GM19397 (cell line): ENCODE measurements around the gene MARK1.
A peak's percentile ranks its signal among the peaks of the same experiment; 100 is the strongest.

Source experiments
- ATAC-seq: cut with Tn5 transposase; IDR thresholded peaks from one replicate; pipeline ENCODE4 v1.9.1; 2021; ENCODE audit warnings: mild to moderate bottlenecking, moderate library complexity; ENCODE audit not compliant: unreplicated experiment

Gene MARK1

DNA sequence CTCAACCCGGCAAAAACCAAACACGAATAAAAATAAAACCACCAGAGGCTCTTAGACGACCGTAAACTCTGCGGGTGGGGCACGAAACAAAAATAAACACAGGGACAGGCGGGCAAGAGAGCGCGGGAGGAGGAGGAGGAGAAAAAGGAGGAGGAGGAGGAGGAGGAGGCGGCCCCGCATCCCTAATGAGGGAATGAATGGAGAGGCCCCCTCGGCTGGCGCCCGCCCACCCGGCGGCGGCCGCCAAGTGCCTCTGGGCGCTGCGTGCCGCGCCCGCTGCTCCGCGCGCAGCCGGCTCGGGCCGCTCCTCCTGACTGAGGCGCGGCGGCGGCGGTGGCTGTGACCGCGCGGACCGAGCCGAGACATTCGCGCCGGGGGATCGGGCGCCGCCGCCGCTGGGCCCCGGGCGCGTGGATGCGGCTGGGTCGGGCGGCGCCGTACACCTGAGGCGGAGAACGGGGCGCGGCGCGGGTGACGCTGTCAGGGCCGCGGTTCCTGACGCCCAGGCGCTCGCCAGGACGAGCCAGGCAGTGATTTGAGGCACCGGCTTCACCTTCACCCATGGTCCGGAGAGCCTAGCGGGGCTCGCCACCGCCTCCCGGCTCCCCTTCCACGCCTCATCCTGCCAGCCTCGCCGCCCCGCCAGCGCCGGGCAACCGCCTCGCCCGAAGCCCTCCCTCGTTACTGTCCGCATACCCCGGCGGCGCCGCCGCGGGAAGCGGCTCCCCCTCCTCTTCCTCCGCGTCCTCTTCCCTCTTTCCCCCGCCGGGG, at the start of gene MARK1:
Gene MARK1 (plus strand): TSS at position 229 of the 771 bp plus-strand sequence. CDS start 687 bp downstream, outside the sequence.
- ATAC-seq, result peak; percentile 68

DNA sequence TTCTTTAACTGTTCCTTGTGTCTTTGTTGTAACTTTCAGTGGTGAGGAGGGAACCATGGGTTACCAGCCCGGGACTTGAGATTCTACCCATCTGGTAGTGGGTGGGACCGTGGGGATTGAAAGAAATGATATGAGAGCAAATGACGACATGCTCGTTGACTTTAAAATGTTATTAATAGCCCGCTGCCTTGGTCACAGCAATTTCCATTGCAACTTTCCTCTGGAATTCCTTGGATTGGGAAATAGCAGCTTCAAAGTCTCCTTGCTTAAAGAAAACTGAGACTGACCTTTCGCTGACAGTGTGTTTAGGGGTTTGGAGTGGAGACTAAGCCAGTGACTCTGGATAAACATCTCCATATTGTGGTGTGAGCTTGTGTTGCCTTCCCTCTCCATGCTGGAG, 44.2 kb upstream of the MARK1 start:
- no peak for ATAC-seq

DNA sequence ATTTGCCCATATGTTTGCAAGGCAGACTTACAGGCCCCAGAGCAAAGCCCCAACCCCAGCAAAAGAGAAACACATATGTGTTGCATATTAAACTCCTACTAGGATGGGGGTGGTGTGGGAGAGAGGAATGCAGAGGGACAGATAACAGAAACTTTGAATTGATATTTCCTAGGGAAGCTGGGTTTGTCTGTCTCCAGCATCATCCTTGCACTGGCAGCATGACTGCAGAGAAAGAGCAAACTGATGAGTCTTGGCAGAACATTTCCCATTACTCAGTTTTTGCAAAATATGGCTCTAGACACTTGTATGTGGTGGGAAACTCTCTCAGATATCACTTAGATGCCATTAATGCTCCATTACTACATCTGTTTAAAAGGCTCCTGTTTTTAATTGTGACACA, 43.8 kb upstream of the MARK1 start:
- ATAC-seq, result no peak

DNA sequence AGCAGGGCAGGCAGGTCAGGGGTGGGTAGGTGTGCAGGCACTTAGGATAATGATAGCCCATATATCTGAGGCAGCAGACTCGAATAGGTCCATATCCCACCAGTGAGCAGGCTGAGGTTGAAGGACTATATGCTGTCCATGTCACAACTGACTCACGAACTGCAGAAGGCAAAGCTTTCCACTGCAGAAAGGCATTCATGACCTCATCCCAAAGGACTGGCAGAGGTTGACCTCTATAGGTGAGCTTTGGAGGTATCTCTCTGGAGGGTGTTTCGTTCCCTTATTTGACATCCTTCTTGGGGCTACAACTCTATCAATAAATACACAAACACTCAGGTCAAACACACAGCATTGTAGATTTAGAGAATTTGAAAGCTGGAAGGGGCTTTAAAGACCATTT, 42.8 kb upstream of the MARK1 start:
- ATAC-seq, result no peak

DNA sequence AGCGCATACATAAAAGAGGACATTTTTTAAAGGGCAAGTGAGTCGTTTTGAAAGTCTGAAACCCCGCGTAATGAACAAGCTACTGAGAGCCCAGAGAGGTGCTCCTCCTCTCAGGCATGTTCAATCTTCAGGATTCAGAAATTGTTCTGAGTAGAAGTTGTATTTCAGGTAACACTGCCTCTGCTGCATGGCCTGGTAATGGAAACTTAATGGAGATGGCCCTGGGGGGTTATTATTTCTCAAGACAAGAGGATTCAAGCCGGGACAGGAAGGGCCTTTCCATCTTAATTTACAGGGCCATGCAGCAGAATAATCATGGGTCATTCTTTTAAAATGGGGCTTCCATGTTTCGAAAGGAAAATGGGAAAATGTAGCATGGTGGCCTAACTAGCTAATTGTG, 42.1 kb upstream of the MARK1 start:
- ATAC-seq, result no peak

DNA sequence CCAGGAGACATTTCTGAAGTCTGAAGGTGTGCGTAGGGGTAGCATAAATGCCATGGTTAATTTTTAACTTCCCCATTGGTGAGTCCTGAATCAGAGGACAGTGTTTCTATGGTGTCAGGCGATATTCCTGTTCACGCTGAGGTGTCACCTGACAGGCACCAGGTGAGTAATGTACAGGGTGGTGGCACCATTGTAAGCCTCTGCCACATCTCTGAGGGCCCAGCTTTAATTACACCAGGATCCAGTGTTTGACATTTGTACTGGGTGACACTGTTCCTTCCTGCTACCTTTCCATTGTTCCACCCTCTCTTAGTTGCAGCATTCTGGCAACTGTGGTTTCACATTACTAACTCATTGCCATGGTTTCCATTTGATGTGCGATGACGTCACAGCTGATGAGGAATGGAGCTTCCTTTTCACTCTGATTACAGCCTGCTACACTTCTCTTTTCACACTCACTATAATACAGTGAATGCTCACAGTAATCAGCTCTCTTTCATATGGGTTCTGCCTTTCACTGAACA, 40.6 kb upstream of the MARK1 start:
- ATAC-seq, result no peak

DNA sequence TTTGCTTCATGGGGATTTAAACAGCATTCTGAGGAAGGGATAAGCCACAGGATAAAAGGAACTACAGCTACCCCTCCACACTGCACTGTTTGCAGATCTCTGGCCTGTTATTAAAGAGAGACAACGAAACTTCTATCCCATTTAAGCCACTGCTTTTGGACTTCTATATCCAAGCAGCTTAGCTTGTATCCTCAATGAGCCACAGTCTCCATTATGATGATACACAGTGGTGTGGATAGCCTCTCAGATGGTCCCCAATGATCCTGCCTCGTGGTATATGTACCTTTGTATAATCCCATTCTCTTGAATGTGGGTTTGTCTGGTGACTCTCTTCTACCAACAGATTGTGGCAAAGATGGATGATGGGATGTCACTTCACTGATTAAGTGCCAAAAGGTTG, 36.0 kb upstream of the MARK1 start:
- no peak for ATAC-seq

DNA sequence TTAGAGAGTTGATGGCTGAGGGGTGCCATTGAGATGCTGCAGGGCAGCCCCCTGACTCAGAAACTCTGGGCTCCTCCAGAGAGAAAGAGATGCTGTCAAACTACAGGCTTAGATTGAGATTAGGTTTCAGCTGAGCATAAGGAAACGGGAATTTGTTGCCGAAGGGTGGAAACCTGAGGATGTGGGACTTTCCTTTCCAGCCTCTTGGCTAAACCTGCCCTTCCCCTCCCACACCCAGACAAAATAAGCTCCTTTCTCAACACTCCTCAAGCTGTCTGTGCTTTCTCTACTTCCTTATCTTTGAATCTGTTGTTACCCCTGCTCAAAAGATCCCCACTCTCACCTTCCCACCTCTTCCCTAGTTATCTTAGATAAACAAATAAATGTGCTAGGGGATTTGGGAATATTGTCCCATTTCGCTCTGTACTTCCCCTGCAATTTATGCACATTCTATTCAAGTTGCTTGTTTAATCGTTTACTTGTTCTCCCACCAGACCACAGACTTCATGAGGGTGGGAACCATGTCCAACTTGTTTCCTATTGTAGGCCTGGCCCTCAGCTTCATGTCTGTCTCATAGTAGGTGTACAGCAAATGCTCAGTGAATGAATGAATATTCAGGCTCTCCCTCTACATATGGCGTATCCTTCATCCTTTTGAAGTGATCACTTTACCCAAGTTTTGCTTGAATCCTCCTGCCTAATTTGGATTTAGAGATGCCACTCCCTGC, 30.6 kb upstream of the MARK1 start:
- ATAC-seq, result no peak

DNA sequence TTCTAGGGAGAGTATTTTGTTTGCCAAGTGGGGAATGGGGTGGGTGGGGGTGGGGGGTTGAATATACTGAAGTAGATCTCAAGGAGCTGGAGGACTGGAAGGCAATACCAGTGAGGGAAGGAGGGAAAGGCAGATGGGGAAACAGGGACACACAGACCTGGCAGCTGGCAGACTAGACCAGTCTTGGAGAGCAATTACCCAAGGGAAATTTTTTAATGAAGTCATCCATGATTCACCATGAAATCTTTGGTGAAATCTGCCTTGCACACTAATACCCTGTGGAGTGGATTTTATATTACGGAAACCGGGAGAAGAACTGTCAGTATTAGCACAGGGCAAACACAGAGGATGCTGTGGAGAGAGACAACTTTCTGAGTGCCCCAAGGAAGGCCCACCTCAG, 29.7 kb upstream of the MARK1 start:
- no peak for ATAC-seq

DNA sequence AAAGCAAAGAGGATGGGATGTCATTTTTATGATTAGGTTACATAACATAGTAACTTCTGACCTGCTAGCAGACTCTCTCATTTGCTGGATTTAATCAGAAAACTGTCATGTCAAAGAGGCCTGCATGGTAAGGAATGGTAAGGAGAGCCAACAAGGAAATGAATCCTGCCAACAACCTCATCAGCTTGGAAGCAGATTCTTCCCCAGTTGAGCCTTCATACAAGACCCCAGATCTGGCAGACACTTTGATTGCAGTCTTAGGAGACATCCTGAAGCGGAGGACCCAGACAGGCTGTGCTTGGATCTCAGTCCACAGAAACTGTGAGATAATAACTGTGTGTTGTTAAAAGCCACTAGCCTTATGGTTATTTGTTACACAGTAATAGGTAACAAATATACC, 27.6 kb upstream of the MARK1 start:
- no peak for ATAC-seq

DNA sequence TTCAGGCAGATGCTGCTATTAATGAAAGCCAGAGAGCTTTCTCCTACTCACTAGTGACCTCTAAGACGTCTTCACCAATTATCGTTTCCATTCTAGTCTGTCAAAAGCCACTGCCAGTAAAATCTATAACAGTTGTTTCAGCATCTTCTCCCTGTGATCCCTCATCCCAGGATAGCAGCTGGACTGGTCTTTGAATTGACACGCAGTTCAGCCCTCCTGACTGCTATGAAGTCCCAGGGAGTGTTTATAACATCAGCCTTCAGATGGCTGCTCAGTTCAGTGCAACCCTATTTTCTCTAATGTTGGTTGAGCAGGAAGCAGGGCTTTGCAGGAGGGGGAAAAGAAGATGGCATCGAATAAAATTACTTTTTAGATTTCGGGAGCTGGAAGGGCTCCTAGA, 23.6 kb upstream of the MARK1 start:
- no peak for ATAC-seq

DNA sequence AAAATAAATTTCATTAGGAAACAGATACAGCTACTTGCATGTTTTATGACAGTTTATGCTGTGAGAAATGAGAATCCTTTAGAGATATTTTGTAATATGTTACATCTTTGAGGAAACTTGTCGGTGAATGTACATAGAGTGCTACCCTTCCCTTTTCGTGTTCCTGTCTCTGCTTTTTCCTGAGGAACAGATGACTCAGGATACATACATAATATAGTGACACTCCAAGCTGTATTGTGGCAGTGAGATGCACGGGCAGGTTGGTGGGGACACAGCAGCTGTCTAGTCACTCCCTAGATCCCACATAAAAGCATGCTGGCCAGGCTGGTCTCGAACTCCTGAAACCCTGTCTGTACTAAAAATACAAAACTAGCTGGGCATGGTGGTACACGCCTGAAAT, 20.9 kb upstream of the MARK1 start:
- no peak for ATAC-seq

DNA sequence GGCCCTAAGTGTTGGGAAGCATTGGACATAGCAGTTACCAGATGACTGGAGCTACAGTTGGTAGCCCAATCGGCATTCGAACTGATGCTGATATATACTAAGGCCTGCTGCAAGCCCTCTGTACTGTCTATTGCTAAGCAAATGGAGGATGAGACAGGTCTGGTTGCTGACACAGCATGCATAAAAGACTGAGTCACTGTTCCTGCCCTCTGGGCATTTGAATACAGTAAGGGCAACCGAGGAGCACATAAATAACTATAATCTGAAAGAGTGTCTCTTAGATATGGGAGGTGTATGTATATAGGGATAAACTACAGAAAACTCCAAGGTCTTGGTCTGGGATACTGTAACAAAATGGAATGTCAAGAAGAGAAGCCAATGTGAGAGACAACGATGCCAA, 16.8 kb upstream of the MARK1 start:
- no peak for ATAC-seq

DNA sequence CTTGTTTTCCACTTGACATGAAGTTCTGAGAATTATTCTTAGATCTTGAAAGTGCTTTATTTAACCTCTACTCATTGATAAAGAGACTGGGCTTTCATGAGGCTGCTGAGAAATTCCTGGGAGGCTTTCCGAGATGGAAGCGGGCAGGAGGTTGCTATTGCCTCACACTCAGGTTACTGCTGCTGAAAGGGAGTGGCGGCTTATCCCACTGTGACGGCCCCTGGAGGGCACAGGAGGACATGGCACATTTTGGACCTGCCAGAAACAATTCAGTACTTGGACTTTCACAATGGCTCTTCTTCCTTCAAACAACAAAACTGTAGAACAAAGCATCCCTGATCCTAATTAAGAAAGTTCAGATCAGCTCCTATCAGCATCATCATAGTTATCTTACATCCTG, 16.2 kb upstream of the MARK1 start:
- ATAC-seq, result no peak

DNA sequence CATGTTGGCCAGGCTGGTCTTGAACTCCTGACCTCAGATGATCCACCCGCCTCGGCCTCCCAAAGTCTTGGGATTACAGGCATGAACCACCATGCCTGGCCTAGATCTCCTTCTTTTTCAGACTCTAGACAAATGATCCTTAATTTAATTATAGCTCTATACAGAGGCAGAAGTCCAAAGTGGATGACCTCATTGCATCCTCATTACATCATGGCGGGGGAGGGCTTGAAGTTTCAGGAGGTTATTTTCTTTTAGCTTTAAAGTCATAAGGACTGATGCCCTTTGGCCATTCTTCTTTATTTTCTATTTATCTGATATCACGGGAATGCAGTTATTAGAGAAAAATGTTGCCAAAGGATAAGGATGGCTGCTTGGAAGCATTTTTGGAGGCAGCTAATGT, 14.1 kb upstream of the MARK1 start:
- ATAC-seq, result no peak

DNA sequence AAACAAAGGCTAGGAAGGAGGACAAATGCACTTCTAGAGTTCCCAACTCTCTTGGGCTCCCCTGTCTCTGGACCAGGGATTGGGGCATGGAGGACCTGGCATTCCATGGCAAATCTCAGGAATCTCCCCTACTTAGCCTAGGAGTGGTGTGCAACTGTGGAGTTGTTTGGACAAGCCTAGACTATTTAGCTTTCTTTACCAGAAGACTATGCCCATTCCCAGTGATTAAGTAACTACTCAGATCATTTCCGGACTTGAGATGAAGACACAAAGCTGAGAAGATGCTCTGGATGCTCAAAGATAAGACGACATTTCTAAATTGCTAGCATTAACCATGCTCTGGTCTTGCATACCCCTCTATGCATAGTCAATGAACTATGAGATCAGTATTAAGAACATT, 13.7 kb upstream of the MARK1 start:
- no peak for ATAC-seq

DNA sequence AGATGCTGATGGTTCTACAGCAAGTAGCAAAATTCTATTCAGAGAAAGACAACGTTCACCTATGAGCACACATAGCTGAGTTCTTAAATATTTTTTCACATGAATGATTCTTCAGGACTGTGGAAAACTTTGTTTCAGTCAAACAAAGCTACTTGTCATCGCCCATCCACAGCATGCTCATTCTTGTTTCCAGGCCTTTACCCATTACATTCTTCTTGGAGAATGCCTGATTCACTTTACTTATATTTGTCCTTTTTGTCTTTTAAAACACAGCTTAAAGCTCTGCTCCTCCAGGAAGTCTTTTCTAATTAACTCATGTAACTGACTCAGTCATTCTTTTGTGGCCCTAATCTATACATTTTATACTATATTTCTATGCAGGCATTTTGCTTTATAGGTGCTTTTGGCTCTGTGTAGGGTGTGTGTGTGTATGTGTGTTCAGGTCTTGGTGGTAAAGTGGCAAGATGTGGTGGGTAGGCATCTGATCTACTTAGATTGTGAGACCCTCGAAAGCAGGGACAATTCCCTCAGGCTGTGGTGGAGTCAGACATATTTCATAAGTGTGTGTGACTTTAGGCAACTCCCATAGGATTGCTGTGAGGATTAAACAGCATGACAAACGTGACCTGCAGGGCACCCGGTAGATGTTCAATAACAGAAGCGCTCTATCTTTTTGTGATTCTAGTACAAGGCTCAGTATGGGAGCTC, 11.8 kb upstream of the MARK1 start:
- no peak for ATAC-seq

DNA sequence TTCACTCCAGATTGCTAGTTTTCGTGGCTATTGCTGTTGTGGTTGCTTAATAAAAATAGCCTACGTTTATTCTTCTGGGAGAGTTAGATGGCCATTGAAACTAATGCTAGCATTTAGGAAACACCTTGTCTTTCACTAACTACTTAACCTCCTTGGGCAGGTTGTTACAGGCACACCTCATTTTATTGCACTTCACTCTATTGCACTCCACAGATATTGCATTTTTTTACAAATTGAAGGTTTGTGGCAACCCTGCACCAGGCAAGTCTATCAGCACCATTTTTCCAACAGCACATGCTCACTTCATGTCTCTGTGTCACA, 11.3 kb upstream of the MARK1 start:
- no peak for ATAC-seq

DNA sequence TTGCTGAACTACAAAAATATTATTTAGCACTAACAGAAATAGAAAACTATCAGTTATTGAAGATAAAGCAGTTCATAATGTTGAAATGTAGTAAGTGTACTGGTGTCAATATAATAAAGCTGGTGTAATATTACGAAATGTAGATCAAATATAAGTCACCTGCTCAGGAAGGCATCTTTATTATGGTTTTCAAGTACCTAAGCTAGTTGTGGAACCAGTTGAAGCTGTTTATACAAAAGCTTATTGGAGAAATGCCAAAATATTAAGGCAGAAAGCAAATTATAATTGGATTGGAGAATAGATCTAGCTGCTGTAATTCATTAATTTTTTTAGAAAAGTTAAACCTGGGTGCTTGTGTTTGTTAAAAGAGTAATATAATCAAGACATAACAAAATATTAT, 6.2 kb upstream of the MARK1 start:
- ATAC-seq, result no peak

DNA sequence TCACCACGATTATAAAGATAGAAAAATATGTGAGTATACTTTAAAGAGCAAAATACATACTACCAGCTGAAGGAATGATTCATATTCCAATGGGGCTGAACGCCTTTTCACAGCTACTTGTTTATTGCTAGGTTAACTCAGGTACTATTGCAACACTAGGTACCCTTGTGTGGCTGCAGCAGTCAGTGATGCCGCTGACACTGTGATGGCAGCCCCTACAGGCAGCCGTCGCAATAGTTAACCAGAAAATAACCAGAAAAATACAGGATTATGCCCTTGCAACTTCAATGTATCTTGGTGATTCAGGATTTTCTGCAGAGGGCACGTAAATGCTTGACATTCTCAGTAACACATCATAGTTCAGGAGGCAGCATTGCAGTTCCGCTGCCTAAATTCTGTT, 1.6 kb upstream of the MARK1 start:
- ATAC-seq, result no peak

DNA sequence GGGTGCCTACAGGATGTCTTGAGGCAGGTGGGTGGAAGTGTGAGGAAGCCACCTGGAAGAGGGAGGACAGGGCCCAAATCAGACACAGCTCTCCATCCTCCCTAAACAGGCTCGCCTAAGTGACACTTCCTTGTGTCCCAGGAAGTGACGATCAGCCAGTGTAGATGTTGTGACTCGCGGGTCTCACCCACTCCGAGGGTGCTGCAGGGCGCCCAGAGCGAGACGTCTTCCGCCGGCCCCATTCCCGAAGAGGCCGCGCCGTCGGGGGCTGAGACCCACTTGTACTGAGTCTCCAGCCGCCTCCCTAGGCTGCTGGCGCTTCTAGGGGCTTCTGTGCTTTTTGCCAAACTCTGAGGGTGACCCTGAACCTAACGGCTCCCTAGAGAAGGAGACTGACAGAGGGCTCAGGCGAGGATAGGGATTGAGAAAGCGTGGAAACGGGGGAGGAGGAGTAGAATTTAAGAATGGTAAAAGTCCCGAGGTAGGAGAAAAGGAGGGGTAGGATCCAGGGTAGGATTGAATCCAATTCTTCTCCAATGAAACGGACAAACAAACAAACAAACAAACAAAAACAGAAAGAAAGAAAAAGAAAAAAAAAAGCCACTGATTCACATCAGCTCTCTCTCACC, 543 bp upstream of the MARK1 start:
- no peak for ATAC-seq
